ENCODE data around the gene CPHXL.

- TF ChIP-seq, protein P1, sequence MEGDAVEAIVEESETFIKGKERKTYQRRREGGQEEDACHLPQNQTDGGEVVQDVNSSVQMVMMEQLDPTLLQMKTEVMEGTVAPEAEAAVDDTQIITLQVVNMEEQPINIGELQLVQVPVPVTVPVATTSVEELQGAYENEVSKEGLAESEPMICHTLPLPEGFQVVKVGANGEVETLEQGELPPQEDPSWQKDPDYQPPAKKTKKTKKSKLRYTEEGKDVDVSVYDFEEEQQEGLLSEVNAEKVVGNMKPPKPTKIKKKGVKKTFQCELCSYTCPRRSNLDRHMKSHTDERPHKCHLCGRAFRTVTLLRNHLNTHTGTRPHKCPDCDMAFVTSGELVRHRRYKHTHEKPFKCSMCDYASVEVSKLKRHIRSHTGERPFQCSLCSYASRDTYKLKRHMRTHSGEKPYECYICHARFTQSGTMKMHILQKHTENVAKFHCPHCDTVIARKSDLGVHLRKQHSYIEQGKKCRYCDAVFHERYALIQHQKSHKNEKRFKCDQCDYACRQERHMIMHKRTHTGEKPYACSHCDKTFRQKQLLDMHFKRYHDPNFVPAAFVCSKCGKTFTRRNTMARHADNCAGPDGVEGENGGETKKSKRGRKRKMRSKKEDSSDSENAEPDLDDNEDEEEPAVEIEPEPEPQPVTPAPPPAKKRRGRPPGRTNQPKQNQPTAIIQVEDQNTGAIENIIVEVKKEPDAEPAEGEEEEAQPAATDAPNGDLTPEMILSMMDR (IDR thresholded peaks at IDR 0.05), result no peak
- TF ChIP-seq POLR2A (IDR thresholded peaks at IDR 0.05), result no peak
These were observed 43.8 kb upstream of the CPHXL start for GRCh38 chr16:75770051-75770450.
